Breast epithelium (tissue), 4 donors: ENCODE measurements around the gene YTHDF1. TPM values are rescaled to one million over a fixed set of nuclear protein-coding genes. Genes with fewer than 3 reads are reported as not detected.

Experiments
- DNase-seq, 2 donors: peaks; one replicate each; pipeline ENCODE4 v3.0.0-alpha.2; 2019; ENCODE audit warnings: low spot score in 2 of 2
- H3K27ac ChIP-seq, 2 donors: fragments of 200-600 bp; sonication (generic) in 1 of 2; one replicate each; pipeline ENCODE4 v1.5.1; 2016 to 2019; ENCODE audit warnings: mild to moderate bottlenecking in 1 of 2
- H3K27me3 ChIP-seq, 2 donors: fragments of 200-600 bp; sonication (generic) in 1 of 2; one replicate each; pipeline versions ENCODE4 v1.5.1 to v1.6.0; 2017 to 2019; ENCODE audit warnings: control low read depth in 1 of 2, mild to moderate bottlenecking in 1 of 2
- H3K36me3 ChIP-seq: fragments of 200-600 bp; one replicate; pipeline ENCODE4 v1.5.1; 2019
- H3K4me1 ChIP-seq, 2 donors: fragments of 200-600 bp; sonication (generic); one replicate each; pipeline ENCODE4 v1.5.1; 2016 to 2019; ENCODE audit warnings: control low read depth in 1 of 2
- H3K4me3 ChIP-seq, 3 donors: fragments of 200-600 bp; sonication (generic); 1 replicate in 2 of 3; 2 replicates in 1 of 3; pipeline ENCODE4 v1.5.1; 2016 to 2019; ENCODE audit warnings: mild to moderate bottlenecking in 3 of 3, moderate library complexity in 2 of 3
- H3K9me3 ChIP-seq, 2 donors: fragments of 200-600 bp; sonication (generic) in 1 of 2; one replicate each; pipeline ENCODE4 v1.5.1; 2016 to 2019; ENCODE audit warnings: control low read depth in 1 of 2
- POLR2A ChIP-seq: fragments of 450-650 bp; IDR thresholded peaks from one replicate; pipeline ENCODE4 v1.6.1; 2016; ENCODE audit warnings: antibody characterized with exemption, mild to moderate bottlenecking, moderate library complexity
- POLR2AphosphoS5 ChIP-seq, 3 donors: sonication (generic); formaldehyde crosslinking; IDR thresholded peaks; one replicate each; pipeline ENCODE4 v1.6.1; 2017; ENCODE audit warnings: antibody characterized with exemption in 3 of 3
- intact Hi-C: fragments of 100-400 bp; cut with DNase I; formaldehyde crosslinking; loops from one replicate; pipeline ENCODE4 v1.15.1; 2023; ENCODE audit warnings: low total_unique reads
- total RNA-seq, 3 donors: library from RNA; depleted of rRNA; stranded (reverse); fragments of >200 nt; gene quantifications; one replicate each; pipeline ENCODE4 v1.1.0, GENCODE V29; 2016
- TF ChIP-seq, protein P1 (sequence below), 3 donors: fragments of 450-650 bp; IDR thresholded peaks; one replicate each; pipeline ENCODE4 v1.5.1; 2016 to 2017; ENCODE audit warnings: antibody characterized with exemption in 3 of 3, mild to moderate bottlenecking in 3 of 3, moderate library complexity in 3 of 3

Gene YTHDF1
- total RNA-seq, 3 donors from 2014 or later: 23.0 to 32.8 (median 28.2) TPM

DNA sequence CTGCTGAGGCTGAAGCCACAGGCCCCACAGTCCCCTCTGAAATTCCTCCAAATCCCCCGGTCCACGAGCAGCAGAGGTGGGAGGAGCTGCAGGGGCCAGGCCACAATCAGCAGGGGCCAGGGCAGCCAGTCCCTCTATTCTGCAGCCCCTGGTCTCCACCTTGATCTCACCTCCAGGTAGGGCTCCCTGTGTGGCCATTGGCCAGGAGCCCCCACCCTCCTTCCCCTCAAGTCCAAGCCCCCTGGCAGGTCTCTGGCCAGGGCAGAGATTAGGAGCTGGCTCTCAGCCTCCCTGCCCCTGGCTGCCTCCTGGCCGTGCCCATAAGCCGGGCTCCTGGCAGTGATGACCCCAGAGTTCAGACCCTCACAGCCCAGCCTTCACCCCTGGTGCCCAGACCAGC, 34.7 kb downstream of the YTHDF1 start:
- intact Hi-C loops: no loop called here
- TF ChIP-seq, protein P1, sequence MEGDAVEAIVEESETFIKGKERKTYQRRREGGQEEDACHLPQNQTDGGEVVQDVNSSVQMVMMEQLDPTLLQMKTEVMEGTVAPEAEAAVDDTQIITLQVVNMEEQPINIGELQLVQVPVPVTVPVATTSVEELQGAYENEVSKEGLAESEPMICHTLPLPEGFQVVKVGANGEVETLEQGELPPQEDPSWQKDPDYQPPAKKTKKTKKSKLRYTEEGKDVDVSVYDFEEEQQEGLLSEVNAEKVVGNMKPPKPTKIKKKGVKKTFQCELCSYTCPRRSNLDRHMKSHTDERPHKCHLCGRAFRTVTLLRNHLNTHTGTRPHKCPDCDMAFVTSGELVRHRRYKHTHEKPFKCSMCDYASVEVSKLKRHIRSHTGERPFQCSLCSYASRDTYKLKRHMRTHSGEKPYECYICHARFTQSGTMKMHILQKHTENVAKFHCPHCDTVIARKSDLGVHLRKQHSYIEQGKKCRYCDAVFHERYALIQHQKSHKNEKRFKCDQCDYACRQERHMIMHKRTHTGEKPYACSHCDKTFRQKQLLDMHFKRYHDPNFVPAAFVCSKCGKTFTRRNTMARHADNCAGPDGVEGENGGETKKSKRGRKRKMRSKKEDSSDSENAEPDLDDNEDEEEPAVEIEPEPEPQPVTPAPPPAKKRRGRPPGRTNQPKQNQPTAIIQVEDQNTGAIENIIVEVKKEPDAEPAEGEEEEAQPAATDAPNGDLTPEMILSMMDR (IDR thresholded peaks at IDR 0.05): no peak
- TF ChIP-seq POLR2AphosphoS5 (IDR thresholded peaks at IDR 0.05): no peak
- TF ChIP-seq POLR2A: no peak
- no peak overlapping the region for H3K4me3 ChIP-seq
- DNase-seq: no peak
- H3K27me3 ChIP-seq: peaks cover 13 to 79% of the 10 kb centered on the region in 2 donors
- no peak overlapping the region for H3K27ac ChIP-seq
- peaks cover 13 to 15% of the 10 kb centered on the region in 2 donors for H3K4me1 ChIP-seq
- no peaks in the 10 kb centered on the region for H3K9me3 ChIP-seq
- no peaks in the 10 kb centered on the region for H3K36me3 ChIP-seq

DNA sequence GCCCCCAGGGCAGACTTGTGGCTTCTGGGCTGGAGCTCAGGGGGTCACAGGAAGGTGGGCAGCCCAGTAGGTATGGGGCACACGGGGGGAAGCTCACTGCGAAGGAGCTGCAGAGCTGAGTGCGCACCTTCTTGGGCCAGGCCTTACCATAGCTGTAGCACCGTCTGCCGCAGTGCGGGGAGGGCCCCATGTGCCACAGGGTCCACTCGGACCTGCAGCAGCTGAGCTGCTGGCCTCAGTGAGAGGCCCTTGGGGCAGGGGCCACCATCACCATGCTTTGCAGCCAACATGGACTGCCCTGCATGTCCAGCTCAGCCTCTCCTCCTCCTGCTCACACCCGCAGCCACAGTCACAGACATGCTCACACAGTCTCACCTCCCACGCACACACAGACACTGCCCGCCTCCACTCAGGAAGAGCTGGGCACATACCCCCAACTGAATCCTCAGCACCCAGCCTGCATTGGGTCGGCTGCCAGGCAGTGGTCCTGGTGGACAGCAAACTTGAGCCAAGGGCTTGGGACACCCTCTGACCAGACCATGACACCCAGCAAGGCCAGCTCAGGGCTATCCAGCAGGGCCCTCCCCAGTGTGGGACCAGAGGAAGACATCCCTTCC, 35.3 kb downstream of the YTHDF1 start:
- Histone ChIP-seq H3K4me1 (peaks cover 13 to 15% of the 10 kb centered on the region in 2 donors), H3K4me3 (no peak overlapping the region), H3K27me3 (peaks cover 13 to 84% of the 10 kb centered on the region in 2 donors), H3K9me3 (no peaks in the 10 kb centered on the region), H3K27ac (no peak overlapping the region), H3K36me3 (no peaks in the 10 kb centered on the region)
- DNase-seq: no peak
- intact Hi-C loops: no loop called here
- TF ChIP-seq, protein P1 (IDR thresholded peaks at IDR 0.05): no peak
- TF ChIP-seq POLR2AphosphoS5 (IDR thresholded peaks at IDR 0.05) (no peak), POLR2A (no peak)

DNA sequence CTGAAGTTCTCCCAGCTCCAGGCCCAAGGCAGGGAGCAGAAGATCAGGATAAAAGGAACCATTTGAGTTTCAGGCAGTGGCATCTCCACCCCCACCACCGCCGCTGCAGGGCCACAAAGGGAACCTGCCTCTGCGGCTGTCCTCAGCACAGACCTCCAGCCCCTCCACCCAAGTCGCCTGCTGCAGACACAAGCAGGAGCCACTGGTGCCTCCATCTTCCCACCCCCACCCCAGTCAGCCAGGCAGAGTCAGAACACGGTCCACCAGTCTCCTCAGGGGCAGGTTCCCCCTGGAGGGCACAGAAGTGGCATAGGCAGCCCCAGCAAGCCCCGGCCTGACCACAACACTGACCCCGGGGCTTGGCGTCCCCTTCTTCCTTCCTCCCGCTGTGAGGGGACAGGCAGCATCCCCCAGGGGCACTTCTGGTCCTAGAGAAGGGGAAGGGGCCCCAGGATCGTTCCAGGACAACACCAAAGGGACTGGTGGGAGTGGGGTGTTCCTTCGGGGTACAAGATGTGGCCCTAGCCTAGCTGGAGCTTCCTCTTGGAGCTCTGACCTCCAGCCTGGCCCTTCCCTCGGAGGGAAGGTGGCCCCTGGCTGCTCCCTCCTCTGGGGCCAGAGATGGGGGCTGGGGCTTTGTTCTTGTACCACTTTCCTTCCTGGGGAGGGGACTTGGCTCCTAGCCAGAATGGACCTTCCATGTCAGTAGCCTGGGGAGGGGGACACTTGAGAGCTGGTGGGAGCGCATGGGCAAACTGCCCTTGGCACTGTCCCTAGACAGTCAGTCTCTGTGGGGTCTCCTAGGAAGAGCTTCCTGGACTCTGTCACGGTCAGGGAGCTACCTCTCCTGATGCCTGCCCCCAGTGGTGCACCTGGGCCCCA, 36.0 kb downstream of the YTHDF1 start:
- Histone ChIP-seq H3K27ac (no peak overlapping the region), H3K4me1 (peaks cover 15 to 17% of the 10 kb centered on the region in 2 donors), H3K4me3 (peak overlapping the region in 1 of 3 donors; percentile 56), H3K36me3 (no peaks in the 10 kb centered on the region), H3K9me3 (no peaks in the 10 kb centered on the region), H3K27me3 (peaks cover 18 to 92% of the 10 kb centered on the region in 2 donors)
- no peak for DNase-seq
- no peak for TF ChIP-seq POLR2AphosphoS5 (IDR thresholded peaks at IDR 0.05)
- TF ChIP-seq POLR2A: no peak
- TF ChIP-seq, protein P1 (IDR thresholded peaks at IDR 0.05): no peak
- intact Hi-C loops: loop anchor here (5.0 kb wide), 1 partner anchor 463 kb away; no protein-coding TSS in a partner anchor

DNA sequence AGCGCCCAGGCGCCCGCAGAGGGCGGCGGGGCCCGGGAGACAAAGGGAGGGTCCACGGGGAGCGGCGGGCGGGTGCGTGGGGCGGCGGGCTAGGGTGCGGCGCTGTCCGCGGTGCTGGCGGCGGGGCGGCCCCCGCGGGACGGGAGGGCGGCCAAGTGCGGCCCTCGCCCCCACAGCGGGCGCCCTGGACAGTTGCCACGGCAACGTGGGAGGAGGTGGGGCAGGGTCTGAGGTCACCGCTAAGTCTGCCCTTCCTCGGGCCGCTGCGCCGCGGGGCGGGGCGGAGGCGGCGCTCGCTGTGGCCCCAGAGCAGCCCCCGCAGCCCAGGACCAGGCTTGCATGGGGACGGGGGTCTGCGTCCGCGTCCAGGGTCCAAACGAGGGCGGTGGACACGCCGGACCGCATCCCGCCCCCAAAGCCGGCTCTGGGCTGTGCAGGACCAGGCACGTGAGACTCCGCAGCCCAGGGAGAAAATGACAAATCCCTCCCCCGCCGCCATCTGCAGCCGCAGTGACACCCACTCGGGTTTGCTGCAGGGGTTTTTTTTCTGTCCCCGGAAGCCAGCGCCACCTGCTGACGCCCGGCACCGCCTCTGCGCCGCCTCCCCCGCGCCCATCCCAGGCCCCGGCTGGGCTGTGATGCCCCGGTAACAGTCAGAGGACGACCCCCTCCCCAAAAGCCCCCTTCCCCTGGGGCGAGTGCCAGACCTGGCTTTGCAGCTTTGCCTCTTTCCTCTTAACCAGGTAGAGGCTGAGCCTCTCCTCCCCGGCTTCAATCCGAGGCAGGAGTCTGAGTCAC, 36.8 kb downstream of the YTHDF1 start:
- Histone ChIP-seq H3K36me3 (no peaks in the 10 kb centered on the region), H3K27me3 (peaks cover 18 to 96% of the 10 kb centered on the region in 2 donors), H3K4me1 (peaks cover 15 to 18% of the 10 kb centered on the region in 2 donors), H3K9me3 (no peaks in the 10 kb centered on the region), H3K4me3 (peak overlapping the region in 2 of 3 donors; percentile 30 to 56), H3K27ac (no peak overlapping the region)
- intact Hi-C loops: loop anchor here (5.0 kb wide), 1 partner anchor 462 kb away; no protein-coding TSS in a partner anchor
- DNase-seq: no peak
- no peak for TF ChIP-seq POLR2AphosphoS5 (IDR thresholded peaks at IDR 0.05)
- TF ChIP-seq, protein P1 (IDR thresholded peaks at IDR 0.05): no peak
- no peak for TF ChIP-seq POLR2A
